ENCODE data around the gene OSMR. TPM values are rescaled to one million over a fixed set of nuclear protein-coding genes. Genes with fewer than 3 reads are reported as not detected.

Gene OSMR
- total RNA-seq, 1 experiment from 2014 or later = 82.4 TPM

DNA sequence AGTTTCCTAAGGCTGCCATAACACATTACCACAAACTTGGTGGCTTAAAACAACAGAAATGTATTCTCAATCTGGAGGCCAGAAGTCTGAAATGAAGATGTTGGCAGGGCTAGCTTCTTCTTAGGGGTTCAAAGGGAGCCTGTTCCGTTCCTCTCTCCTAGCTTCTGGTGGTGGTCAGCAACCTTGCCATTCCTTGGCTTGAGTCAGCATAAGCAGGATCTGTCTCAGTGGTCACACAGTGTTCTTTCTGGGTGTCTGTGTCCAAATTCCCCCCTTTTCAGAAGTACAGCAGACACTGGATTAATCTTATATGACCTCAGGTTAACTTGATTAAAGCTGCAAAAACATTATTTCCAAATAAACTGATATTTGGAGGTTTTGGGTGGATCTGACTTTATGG is 2.1 kb upstream of the OSMR start:
- Histone ChIP-seq H3K4me1 (ENCODE audit: control insufficient read depth, insufficient read depth, low read length) (peaks cover 18% of the 10 kb centered on the region), H3K4me3 (ENCODE audit: low read depth in 2 of 2, low read length in 2 of 2) (peak overlapping the region; percentile 85 to 99; a peak in 3 of 4 replicates), H3K9me3 (ENCODE audit: control insufficient read depth, insufficient read depth, low read depth, low read length) (no peaks in the 10 kb centered on the region), H3K36me3 (ENCODE audit: control insufficient read depth, insufficient read depth, low read length) (peaks cover 3% of the 10 kb centered on the region; the same call in 1 of the 2 replicates), H3K27ac (ENCODE audit: low read length) (peak overlapping the region; percentile 98), H3K27me3 (ENCODE audit: control insufficient read depth, insufficient read depth, low read length) (no peaks in the 10 kb centered on the region)
- ATAC-seq (no peak), DNase-seq (ENCODE audit: low read depth, low spot score) (no peak)
- CTCF ChIA-PET = no interaction called here
- no TSS peak for BruUV-seq (replicated peaks)
- TF ChIP-seq, protein P1, sequence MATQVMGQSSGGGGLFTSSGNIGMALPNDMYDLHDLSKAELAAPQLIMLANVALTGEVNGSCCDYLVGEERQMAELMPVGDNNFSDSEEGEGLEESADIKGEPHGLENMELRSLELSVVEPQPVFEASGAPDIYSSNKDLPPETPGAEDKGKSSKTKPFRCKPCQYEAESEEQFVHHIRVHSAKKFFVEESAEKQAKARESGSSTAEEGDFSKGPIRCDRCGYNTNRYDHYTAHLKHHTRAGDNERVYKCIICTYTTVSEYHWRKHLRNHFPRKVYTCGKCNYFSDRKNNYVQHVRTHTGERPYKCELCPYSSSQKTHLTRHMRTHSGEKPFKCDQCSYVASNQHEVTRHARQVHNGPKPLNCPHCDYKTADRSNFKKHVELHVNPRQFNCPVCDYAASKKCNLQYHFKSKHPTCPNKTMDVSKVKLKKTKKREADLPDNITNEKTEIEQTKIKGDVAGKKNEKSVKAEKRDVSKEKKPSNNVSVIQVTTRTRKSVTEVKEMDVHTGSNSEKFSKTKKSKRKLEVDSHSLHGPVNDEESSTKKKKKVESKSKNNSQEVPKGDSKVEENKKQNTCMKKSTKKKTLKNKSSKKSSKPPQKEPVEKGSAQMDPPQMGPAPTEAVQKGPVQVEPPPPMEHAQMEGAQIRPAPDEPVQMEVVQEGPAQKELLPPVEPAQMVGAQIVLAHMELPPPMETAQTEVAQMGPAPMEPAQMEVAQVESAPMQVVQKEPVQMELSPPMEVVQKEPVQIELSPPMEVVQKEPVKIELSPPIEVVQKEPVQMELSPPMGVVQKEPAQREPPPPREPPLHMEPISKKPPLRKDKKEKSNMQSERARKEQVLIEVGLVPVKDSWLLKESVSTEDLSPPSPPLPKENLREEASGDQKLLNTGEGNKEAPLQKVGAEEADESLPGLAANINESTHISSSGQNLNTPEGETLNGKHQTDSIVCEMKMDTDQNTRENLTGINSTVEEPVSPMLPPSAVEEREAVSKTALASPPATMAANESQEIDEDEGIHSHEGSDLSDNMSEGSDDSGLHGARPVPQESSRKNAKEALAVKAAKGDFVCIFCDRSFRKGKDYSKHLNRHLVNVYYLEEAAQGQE (IDR thresholded peaks at IDR 0.05; ENCODE audit: insufficient read depth in 1 of 2, low read depth in 2 of 2, low read length in 1 of 2) = no peak
- TF ChIP-seq, protein P2, sequence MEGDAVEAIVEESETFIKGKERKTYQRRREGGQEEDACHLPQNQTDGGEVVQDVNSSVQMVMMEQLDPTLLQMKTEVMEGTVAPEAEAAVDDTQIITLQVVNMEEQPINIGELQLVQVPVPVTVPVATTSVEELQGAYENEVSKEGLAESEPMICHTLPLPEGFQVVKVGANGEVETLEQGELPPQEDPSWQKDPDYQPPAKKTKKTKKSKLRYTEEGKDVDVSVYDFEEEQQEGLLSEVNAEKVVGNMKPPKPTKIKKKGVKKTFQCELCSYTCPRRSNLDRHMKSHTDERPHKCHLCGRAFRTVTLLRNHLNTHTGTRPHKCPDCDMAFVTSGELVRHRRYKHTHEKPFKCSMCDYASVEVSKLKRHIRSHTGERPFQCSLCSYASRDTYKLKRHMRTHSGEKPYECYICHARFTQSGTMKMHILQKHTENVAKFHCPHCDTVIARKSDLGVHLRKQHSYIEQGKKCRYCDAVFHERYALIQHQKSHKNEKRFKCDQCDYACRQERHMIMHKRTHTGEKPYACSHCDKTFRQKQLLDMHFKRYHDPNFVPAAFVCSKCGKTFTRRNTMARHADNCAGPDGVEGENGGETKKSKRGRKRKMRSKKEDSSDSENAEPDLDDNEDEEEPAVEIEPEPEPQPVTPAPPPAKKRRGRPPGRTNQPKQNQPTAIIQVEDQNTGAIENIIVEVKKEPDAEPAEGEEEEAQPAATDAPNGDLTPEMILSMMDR (IDR thresholded peaks at IDR 0.05) = no peak
- TF ChIP-seq POLR2AphosphoS5 (IDR thresholded peaks at IDR 0.05; ENCODE audit: low read depth, low read length) = no peak
- no peak for TF ChIP-seq SIN3A (IDR thresholded peaks at IDR 0.05; ENCODE audit: borderline replicate concordance, insufficient read depth, low read depth, low read length)
- TF ChIP-seq TCF7L2 (IDR thresholded peaks at IDR 0.05; ENCODE audit: low read depth, low read length) = no peak
- POLR2A ChIA-PET = interaction anchor here (0.6 kb wide), 1 partner anchor 45 kb away, joined by 3 read pairs; no protein-coding TSS in a partner anchor
- in situ Hi-C loops (cut with HindIII; ENCODE audit: low pct_unique_long_range_greater_than_20kb, low sequenced_read_pairs) (no loop called here), intact Hi-C loops (cut with micrococcal nuclease; ENCODE audit: unreplicated experiment) (loop anchor here (10.0 kb wide), 1 partner anchor 231 kb away; the partner anchor contains the start of gene RICTOR)

DNA sequence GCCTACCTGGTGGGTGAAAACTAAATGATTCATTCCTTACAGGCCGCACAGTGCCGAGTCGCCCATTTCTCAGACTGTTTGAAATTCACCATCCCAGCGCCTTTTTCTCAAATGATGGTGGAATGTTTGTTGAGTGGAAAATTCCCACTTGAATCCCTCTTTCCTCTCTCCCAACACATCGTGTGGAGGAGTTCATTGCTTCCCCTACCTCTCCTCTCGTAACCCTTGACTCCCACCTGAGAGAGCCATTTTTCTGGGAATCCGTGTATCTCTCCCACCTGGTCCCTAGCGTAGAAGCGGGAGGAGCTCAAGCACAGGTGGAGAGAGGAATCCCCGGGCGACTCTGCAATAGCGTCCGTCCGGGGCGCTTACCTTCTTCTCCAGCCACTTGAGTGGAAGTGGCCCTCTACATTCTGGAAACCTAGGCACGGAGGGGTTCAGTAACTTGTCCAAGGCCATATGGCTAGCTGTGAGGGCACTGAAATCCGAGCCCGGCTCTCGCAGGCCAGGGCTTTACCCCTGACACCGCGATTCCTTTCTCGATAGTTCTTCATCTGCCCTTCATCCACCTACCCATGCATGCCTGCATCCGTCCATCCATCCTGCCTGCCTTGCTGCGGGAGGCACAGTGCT is 683 bp downstream of the OSMR start:
- POLR2A ChIA-PET = interaction anchor here (0.7 kb wide), 1 partner anchor 16 kb away, joined by 3 read pairs; no protein-coding TSS in a partner anchor
- peaks cover 18% of the 10 kb centered on the region for H3K4me1 ChIP-seq (ENCODE audit: control insufficient read depth, insufficient read depth, low read length)
- peak overlapping the region; percentile 85 to 99 for H3K4me3 ChIP-seq (ENCODE audit: low read depth in 2 of 2, low read length in 2 of 2)
- no peaks in the 10 kb centered on the region for H3K36me3 ChIP-seq (ENCODE audit: control insufficient read depth, insufficient read depth, low read length)
- intact Hi-C loops (cut with micrococcal nuclease; ENCODE audit: unreplicated experiment) = loop anchor here (10.0 kb wide), 1 partner anchor 228 kb away; the partner anchor contains the start of gene RICTOR
- in situ Hi-C loops (cut with HindIII; ENCODE audit: low pct_unique_long_range_greater_than_20kb, low sequenced_read_pairs) = no loop called here
- no peaks in the 10 kb centered on the region for H3K9me3 ChIP-seq (ENCODE audit: control insufficient read depth, insufficient read depth, low read depth, low read length)
- H3K27me3 ChIP-seq (ENCODE audit: control insufficient read depth, insufficient read depth, low read length) = no peaks in the 10 kb centered on the region
- DNase-seq (ENCODE audit: low read depth, low spot score) = no peak
- no peak for TF ChIP-seq SIN3A (IDR thresholded peaks at IDR 0.05; ENCODE audit: borderline replicate concordance, insufficient read depth, low read depth, low read length)
- TF ChIP-seq, protein P1 (IDR thresholded peaks at IDR 0.05; ENCODE audit: insufficient read depth in 1 of 2, low read depth in 2 of 2, low read length in 1 of 2) = no peak
- TF ChIP-seq, protein P2 (IDR thresholded peaks at IDR 0.05) = no peak
- TF ChIP-seq TCF7L2 (IDR thresholded peaks at IDR 0.05; ENCODE audit: low read depth, low read length) = no peak
- no peak for TF ChIP-seq POLR2AphosphoS5 (IDR thresholded peaks at IDR 0.05; ENCODE audit: low read depth, low read length)
- H3K27ac ChIP-seq (ENCODE audit: low read length) = peak overlapping the region; percentile 98
- peak; percentile 7; the same call in 1 of the 2 replicates for ATAC-seq
- no TSS peak for BruUV-seq (replicated peaks)
- CTCF ChIA-PET = no interaction called here
